GM19193 (cell line): Measurements from ENCODE around the gene ASF1B.

Experiments used
- POLR2A ChIP-seq: IDR thresholded peaks from 4 replicates; pipeline ENCODE4 v1.6.1; 2011; ENCODE audit not compliant: insufficient read depth, insufficient read length; ENCODE audit errors: extremely low read depth

ASF1B gene

DNA sequence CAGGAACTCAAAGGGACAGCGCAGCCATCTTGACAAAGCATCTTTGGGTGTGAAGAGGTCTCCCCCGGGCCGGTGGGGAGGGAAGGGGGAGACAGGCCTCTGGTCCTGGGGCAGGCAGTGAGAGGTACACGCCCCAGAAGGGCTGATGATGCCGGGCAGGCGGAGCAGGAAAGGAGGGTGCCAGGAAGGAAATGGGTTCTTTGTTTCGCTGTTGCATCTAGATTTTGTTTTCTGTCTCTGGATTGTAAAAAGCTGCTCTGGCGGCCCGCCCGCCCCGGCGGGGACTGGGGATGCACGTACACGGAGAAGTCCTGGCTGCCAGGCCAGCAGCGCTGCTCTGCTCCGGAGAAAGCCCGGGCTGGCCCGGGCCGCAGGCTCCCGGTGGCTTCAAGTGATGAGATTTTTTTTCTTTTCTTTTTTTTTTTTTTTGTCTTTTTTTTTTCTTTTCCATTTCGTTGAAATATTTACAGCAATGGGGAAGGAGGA lies 13.2 kb upstream of the ASF1B start:
- no peak for TF ChIP-seq POLR2A

DNA sequence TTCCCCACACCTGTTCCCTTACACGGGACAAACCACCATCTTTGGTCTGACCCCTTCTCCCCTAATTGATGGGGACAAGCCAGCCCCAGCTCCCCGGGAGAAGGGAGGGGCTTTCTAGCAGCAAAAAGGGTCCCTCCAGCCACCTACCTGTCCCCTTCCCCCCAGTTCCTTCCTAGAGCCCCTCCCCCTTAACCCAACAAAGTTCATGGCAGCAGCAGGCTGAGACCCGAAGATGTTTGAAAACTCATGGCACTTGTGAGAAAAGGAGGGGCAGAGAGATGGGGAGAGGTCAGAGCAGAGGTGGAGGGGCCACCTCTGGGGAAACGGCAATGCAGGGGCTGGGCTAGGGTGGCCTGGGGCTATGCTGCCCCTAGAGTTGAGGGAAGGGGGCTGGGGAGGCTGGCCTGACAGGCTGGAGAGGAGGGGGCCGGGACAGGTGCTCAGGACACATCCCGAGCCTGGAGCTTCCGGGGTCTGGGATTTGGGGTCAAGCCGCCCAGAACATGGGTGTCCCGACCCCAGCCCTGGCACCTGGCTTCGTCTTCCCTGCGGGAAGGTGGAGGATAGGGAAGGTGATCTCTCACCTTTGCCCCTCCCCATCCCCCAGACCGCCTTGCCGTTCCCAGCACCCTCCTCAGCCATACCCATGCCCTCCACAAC lies 12.5 kb upstream of the ASF1B start:
- TF ChIP-seq POLR2A, result no peak

DNA sequence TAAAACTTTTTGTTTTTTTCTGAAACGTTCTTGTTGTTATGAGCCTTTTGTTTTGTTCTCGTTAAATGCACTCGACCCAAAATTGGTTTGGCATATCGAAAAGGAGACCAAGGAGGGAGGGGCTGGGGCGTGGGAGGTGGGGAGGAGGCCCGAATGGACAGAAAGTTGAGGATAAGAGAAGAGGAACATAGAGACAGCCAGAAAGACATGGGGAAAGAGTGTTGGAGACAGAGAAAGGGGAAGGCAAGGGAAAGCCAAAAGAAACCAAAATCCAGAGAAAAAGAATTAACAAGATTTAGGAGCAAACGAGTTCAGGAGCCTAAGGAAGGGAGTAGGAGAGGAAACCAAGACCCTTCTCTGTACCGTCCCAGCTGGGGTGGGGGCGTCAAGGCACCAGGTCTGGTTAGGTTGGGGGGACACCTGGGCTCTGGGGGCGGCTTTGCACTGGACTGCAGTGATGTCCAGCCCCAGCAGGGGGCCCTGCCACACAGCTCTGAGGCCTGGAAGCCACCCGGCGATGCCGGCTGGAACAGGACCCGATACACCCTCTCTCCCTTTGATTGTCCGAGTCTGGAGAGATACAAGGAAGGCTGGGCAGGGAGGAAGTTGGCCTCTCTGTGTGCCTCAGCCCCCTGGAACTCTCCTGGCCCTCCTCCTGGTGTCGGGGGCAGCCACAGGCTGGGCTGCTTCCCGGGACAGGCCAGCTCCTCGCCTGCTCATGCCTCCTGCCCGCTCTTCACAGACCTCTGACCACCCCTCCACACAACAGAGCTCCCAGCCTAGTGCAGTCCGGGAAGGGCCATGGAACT lies 11.6 kb upstream of the ASF1B start:
- no peak for TF ChIP-seq POLR2A

DNA sequence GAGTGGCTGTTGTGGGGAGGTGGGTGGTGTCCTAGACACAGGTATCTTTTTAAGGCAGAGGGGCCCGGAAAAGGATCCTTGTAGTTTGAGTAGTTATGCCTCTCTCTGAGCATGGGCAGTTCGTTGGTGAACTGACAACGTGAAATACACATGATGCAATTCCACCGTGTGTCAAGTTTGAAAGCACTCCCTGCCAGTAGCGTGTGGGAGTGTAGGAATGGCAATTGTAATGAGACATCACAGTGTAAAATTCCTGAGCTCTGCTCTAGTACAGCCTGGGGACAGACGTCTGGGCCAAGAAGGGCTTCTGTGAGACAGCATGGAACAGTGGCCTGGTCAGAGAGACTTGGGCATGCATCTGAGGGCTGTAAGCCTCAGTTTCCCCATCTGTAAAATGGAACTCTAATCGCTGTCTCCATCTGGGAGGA lies 10.4 kb upstream of the ASF1B start:
- no peak for TF ChIP-seq POLR2A

DNA sequence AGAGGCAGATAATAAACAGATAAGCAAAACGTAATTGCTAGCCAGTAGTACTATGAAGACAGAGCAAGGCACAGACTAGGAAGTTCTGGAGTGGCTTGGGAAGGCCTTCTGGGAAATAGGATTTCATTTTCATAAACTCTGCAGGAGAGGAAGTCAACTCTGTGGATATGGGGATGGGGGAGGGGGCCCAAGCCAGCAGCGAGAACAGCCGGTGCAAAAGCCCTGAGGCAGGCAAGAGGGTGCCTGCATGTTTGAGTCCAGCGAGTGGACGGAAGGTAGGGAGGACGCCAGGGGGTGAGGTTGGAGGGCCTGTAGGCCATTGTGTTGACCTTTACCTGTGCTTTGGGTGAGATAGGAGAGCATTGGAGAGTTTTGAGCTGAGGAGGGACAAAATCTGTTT lies 9.0 kb upstream of the ASF1B start:
- no peak for TF ChIP-seq POLR2A

DNA sequence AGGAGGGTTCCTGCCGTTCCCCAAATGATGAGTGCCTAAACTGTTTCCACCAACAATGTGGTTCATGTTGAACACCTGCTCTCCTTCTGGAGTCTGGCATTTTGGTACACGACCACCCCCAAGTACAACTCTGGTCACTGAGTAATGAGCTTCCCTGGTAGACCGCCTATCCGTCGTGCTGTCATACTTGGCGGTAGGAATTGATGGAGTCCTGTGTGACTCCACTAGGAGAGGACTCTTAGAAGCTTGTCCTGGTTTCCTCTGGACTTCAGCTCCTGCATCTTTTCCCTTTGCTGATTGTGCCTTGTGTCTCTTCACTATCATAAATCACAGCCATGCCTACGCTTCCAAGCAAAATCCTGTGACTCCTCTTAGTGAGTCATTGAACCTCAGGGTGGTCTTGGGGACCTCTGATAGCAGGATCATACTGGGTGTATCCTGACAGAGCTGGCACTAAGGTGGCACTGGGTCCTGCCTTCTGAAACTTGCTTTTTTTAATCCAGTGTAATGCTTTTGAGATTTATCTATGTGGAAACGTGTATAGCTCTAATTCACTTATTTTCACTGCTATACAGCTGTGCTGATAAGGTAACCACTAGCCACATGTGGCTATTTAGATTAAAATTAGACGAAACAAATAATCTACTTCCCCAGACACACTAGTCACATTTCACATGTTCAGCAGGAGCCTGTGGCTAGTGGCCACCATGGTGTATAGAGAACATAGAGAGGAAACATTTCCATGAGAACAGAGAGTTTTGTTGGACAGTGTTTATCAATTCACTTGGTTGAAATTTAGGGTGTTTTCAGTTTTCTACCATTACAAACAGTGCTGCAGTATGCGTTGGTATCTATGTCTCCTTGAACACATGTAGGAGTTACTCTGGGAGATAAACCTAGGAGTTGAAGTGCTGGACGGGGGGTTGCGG lies 6.1 kb upstream of the ASF1B start:
- no peak for TF ChIP-seq POLR2A

DNA sequence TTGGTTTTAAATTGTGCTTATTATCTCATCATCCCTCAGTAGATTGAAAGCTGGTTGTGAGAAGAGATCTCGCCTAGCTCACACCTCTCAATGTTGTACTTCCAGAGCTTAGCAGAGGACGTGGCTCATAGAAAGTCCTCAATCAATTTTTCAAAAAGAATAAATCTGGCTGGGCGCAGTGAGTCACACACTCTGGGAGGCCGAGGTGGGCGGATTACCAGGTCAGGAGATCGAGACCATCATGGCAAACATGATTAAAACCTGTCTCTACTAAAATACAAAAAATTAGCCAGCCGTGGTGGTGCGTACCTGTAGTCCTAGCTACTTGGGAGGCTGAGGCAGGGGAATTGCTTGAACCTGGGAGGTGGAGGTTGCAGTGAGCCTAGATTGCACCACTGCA lies 4.7 kb upstream of the ASF1B start:
- no peak for TF ChIP-seq POLR2A

DNA sequence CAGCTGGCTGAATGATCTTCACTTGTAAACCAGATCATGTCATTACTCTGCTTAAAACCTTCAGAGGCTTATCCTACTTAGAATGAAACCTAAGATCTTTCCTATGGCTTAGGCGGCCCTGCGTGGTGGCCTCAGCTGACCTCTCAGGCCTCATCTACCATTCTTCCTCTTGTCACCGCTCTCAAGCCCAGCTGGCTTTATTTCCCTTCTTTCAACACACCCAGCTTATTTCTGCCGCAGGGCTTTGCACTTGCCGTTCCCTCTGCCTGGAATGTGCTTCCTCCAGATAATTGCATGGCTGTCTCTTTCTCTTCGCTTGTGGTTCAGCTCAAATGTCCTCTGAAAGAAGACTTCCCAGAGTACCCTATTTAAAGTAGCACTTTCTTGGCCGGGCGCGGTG lies 3.6 kb upstream of the ASF1B start:
- TF ChIP-seq POLR2A, result no peak

DNA sequence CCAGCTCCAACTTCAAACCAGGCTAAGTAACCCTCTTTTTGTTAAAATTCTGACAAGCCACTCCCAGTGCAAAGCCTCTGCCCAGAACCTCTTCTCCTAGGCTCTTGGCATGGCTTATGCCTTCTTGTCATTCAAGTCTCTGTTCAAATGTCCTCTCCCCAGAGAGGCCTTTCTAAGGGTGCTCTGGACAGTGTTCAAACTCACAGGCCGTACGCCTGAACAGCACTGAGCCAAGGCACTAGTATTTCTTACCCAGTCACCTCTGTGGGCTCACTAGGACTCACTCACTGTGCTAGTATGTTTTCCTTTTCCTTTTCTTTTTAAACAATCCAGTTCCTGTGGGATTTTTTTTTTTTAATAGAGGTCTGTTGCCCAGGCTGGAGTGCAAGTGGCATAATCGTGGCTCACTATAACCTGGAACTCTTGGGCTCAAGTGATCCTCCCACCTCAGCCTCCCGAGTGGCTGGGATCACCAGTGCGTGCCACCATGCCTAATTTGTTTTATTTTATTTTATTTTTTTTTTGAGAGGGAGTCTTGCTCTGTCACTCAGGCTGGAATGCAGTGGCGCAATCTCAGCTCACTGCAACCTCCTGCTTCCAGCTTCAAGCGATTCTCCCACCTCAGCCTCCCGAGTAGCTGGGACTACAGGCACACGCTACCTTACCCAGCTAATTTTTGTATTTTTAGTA lies 2.3 kb upstream of the ASF1B start:
- TF ChIP-seq POLR2A, result no peak

DNA sequence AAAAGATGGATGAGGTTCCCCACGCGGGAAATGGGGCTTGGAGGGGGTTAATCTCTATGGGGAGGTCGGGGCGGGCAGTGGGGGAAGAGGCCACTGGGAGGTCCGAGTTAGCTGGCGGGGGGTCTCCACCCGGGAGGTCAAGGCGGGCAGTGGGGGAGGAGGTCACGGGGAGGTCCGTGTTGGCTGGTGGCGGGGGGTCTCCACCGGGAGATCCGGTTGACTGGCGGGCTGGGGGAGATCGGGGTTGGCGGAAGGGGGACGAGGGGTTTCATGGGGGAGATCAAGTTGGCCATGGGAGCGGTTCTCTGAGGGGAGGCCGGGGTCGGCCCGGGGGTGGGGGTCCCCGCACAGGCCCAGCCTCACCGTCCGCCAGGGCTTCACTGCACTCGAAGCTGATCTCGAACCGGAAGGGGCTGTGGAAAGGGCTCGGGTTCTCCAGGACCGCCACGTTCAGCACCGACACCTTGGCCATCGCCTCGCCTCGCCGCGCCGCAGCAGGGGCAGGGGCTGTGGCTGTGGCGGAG lies 342 bp downstream of the ASF1B start:
- TF ChIP-seq POLR2A, result no peak

DNA sequence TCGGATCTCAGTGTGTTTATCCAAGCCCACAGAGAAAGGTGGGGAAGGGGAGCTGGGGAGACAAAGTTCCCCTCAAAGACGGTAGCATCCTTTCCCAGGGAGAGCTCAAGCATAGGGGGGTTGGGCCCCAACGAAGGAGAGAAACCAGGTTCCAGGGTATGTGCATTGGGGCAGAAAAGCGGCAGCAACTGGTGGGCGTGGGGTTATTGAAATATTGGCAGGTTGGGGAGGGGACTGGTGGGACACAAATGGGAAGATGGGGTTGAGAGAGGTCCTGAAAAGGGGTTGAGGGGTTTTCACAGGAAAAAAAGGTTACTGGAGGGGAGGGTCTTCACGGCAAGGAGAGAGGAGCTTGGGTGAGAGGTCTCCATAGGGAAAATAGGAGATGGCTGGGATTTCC lies 1.0 kb downstream of the ASF1B start:
- no peak for TF ChIP-seq POLR2A

DNA sequence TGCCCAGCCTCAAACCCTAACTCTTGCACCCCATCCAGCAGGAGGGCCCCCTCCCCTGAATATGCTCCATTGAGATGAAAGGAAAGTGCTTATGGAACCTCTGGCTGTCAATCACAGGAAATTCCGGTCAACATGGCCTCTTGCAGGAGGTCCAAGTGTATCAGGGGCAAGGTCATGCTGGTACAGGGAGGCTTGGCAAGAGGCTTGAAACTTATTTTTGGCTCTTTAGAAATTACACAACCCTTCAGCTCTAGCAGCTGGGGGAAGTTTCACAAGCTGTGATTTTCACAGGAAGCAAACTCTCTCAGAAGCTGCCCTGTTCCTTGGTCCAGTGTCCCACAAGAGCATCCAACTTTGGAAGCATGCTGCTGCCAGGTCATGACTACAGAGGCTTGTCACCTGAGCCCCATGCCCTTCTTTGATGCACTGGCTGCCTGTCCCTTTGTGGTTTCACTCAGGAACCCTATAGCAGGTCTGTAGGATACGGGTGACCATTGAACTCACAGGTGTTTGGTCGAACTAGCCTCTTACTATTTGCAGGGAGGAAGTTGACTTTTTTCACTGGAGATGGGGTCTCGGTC lies 8.4 kb downstream of the ASF1B start:
- TF ChIP-seq POLR2A, result no peak

DNA sequence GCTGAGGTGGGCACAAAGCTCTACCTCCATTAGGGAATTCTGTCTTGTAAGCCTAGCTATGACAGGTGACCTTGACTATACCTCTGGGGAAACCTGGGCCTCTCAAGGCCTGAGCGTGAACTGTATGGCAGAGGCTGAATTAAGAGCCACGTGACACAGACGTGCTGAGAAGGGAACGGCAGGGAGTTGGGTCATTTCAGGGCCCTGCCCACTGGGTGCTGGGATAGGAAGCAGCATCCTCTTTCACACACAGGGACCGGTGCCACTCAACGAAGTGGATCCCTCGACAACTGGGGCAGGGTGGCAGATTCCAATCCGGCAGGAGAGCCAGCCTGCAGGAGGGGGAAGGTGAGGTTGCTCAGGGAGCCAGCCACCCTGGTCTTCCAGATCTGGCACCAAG lies 9.2 kb downstream of the ASF1B start:
- no peak for TF ChIP-seq POLR2A

DNA sequence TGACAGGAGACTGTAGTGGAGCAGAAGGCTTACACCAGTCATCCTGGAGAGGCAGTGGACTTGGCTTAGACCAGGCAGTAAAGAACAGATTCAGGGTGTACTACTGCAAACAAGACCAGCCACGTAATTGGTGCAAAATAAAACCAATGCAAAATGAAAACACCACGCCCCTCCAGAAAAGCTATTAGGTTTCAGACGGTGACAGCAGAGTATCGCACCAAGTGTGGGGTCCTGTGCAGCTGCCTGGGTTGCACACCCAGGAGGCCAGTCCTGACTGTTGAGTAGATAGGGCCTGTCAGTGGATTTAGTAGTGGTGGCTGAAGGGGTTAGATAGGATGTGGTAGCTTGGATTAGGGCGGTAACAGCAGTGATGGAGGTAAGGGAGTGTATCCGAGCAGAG lies 13.5 kb downstream of the ASF1B start:
- TF ChIP-seq POLR2A, result no peak

DNA sequence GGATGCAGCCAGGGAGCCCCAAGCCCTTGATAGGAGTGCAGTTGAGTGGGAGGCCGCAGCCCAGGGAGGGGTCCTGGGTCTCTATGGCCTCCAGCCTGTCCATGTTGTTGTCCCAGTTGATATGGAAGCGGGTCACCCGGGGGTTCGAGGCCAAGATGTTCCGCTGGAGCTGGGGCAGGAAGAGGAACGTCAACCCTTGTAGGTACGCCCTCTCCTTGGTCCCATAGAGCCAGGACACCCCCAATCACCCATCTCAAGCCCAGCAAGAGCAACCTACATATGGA lies 15.9 kb downstream of the ASF1B start:
- TF ChIP-seq POLR2A, result no peak
